Measurements from ENCODE around the gene SEPTIN5.

GRCh38 chr22:19746726-19747125 is 32.4 kb downstream of the SEPTIN5 start:
- TF ChIP-seq CTCF (conservative IDR thresholded peaks at IDR 0.05; ENCODE audit: low read depth, low read length) (no peak), EZH2 (IDR thresholded peaks at IDR 0.05; ENCODE audit: borderline replicate concordance, low read depth, low read length, poor library complexity, severe bottlenecking) (no peak)

All from A673 (cell line).